HepG2 (cell line): ENCODE measurements around the gene ABCC1. TPM values are rescaled to one million over a fixed set of nuclear protein-coding genes. Genes with fewer than 3 reads are reported as not detected.

ENCODE experiments used
- EP300 ChIP-seq, 3 experiments: sonication (generic) in 1 of 3; formaldehyde crosslinking in 1 of 3; IDR thresholded peaks; 2 replicates each; pipeline versions ENCODE4 v1.5.1 to v1.6.1; 2011 to 2020; ENCODE audit warnings: low read depth in 2 of 3, low read length in 2 of 3, borderline replicate concordance in 1 of 3, improper control_type of control experiment in 1 of 3, mild to moderate bottlenecking in 1 of 3, missing genetic modification reagents in 1 of 3, moderate library complexity in 1 of 3
- ESRRA ChIP-seq: sonication (generic); formaldehyde crosslinking; IDR thresholded peaks from 2 replicates; pipeline ENCODE4 v1.5.1; 2020; ENCODE audit warnings: mild to moderate bottlenecking, low read depth, missing genetic modification reagents
- FOXA3 ChIP-seq: IDR thresholded peaks from 2 replicates; pipeline ENCODE4 v1.6.1; 2016; ENCODE audit warnings: missing genetic modification reagents, missing compliant biosample characterization
- HMGXB3 ChIP-seq: sonication (generic); formaldehyde crosslinking; IDR thresholded peaks from 2 replicates; pipeline ENCODE4 v1.4.0; 2020; ENCODE audit warnings: missing genetic modification reagents, borderline replicate concordance
- HNF4G ChIP-seq, 2 experiments: sonication (generic) in 1 of 2; formaldehyde crosslinking in 1 of 2; IDR thresholded peaks; 2 replicates each; pipeline versions ENCODE4 v1.4.0 to v1.6.1; 2011 to 2020; ENCODE audit warnings: borderline replicate concordance in 2 of 2, low read depth in 2 of 2, mild to moderate bottlenecking in 2 of 2, low read length in 1 of 2, missing genetic modification reagents in 1 of 2, moderate library complexity in 1 of 2
- IKZF5 ChIP-seq: IDR thresholded peaks from 2 replicates; pipeline ENCODE4 v1.6.1; 2018; ENCODE audit warnings: missing genetic modification reagents, mild to moderate bottlenecking, missing compliant biosample characterization
- KAT8 ChIP-seq: IDR thresholded peaks from 2 replicates; pipeline ENCODE4 v1.6.1; 2016; ENCODE audit warnings: missing genetic modification reagents, missing compliant biosample characterization
- KDM2A ChIP-seq: sonication (generic); formaldehyde crosslinking; IDR thresholded peaks from 2 replicates; pipeline ENCODE4 v1.4.0; 2020; ENCODE audit warnings: low read depth, missing genetic modification reagents, borderline replicate concordance
- LBX2 ChIP-seq: sonication (generic); formaldehyde crosslinking; IDR thresholded peaks from 2 replicates; pipeline ENCODE4 v1.5.0; 2020; ENCODE audit warnings: missing genetic modification reagents, mild to moderate bottlenecking, borderline replicate concordance
- NR0B2 ChIP-seq: sonication (generic); formaldehyde crosslinking; IDR thresholded peaks from 2 replicates; pipeline ENCODE4 v1.4.0; 2020; ENCODE audit warnings: mild to moderate bottlenecking, missing genetic modification reagents
- NR3C1 ChIP-seq: sonication (generic); formaldehyde crosslinking; IDR thresholded peaks from 2 replicates; pipeline ENCODE4 v1.4.0; 2020; ENCODE audit warnings: missing genetic modification reagents
- PAF1 ChIP-seq: IDR thresholded peaks from 2 replicates; pipeline ENCODE4 v1.6.1; 2016; ENCODE audit warnings: missing genetic modification reagents, missing compliant biosample characterization
- RXRB ChIP-seq: IDR thresholded peaks from 2 replicates; pipeline ENCODE4 v1.6.1; 2016; ENCODE audit warnings: borderline replicate concordance, missing genetic modification reagents, missing compliant biosample characterization
- SKI ChIP-seq: fragments of 450-650 bp; IDR thresholded peaks from one replicate; pipeline ENCODE4 v1.6.1; 2018; ENCODE audit warnings: mild to moderate bottlenecking; ENCODE audit not compliant: partially characterized antibody
- TFDP1 ChIP-seq: IDR thresholded peaks from 2 replicates; pipeline ENCODE4 v1.6.1; 2016; ENCODE audit warnings: missing compliant biosample characterization, missing genetic modification reagents, borderline replicate concordance
- ZBTB2 ChIP-seq: sonication (generic); formaldehyde crosslinking; IDR thresholded peaks from 2 replicates; pipeline ENCODE4 v1.8.0; 2022; ENCODE audit warnings: low read depth, missing genetic modification reagents
- ZNF230 ChIP-seq: sonication (generic); formaldehyde crosslinking; IDR thresholded peaks from 2 replicates; pipeline ENCODE4 v1.4.0; 2020; ENCODE audit warnings: mild to moderate bottlenecking, missing genetic modification reagents
- ZNF274 ChIP-seq: sonication (generic); formaldehyde crosslinking; IDR thresholded peaks from 2 replicates; pipeline ENCODE4 v1.5.1; 2020; ENCODE audit warnings: mild to moderate bottlenecking, missing genetic modification reagents
- ZNF709 ChIP-seq: sonication (generic); formaldehyde crosslinking; IDR thresholded peaks from 2 replicates; pipeline ENCODE4 v1.5.0; 2020; ENCODE audit warnings: mild to moderate bottlenecking, missing genetic modification reagents
- polyA plus RNA-seq, 8 experiments: library from polyadenylated mRNA; depleted of rRNA in 3 of 8; stranded (reverse) in 7 of 8; unstranded in 1 of 8; fragments of >200 nt; fragmentation: Illumina TruSeq in 4 of 8; extraction: Trizol in 4 of 8; gene quantifications; 2 replicates each; pipeline versions ENCODE4 v1.2.1 to v1.2.3, GENCODE V29; 2011 to 2016; ENCODE audit warnings: low read depth in 4 of 8, missing spikeins in 1 of 8, mixed read lengths in 1 of 8; ENCODE audit not compliant: insufficient read depth in 1 of 8
- total RNA-seq, 5 experiments: library from RNA; depleted of rRNA; stranded (reverse); fragments of >200 nt; fragmentation: Illumina TruSeq; extraction: Trizol; gene quantifications; 2 replicates each; pipeline ENCODE4 v1.2.3, GENCODE V29; 2016; ENCODE audit warnings: low read depth in 1 of 5

The ABCC1 gene
- total and polyA plus RNA-seq, 2 of the 13 experiments (the other 11 are each of a cell fraction or from before 2014, with no cell fraction given) = 13.0 to 30.6 TPM

- TF ChIP-seq FOXA3 (peak; percentile 52), ZNF274 (CRISPR knock-in tag) (no peak), RXRB (peak; percentile 76), ZNF230 (CRISPR knock-in tag) (no peak), IKZF5 (CRISPR knock-in tag) (peak; percentile 29; the same call in 1 of the 2 replicates), NR0B2 (CRISPR knock-in tag) (no peak), EP300 (IDR thresholded peaks at IDR 0.05; ENCODE audit: low read depth in 2 of 2, low read length in 2 of 2) (0 out of 4 replicates have a peak, but pooled peaks of 1 of the 2 experiments have one; percentile 11), EP300 (CRISPR knock-in tag; IDR thresholded peaks at IDR 0.05; ENCODE audit: borderline replicate concordance) (no peak), KDM2A (peak; percentile 58; the same call in 1 of the 2 replicates), PAF1 (no peak), KAT8 (CRISPR knock-in tag) (peak; percentile 33; the same call in 1 of the 2 replicates), LBX2 (CRISPR knock-in tag) (0 out of 2 replicates have a peak, but pooled peaks have one; percentile 47), ZBTB2 (CRISPR knock-in tag) (no peak), SKI (peak; percentile 84), ESRRA (CRISPR knock-in tag) (peak; percentile 96), HMGXB3 (CRISPR knock-in tag) (0 out of 2 replicates have a peak, but pooled peaks have one; percentile 10), NR3C1 (CRISPR knock-in tag) (no peak), TFDP1 (CRISPR knock-in tag) (0 out of 2 replicates have a peak, but pooled peaks have one; percentile 27), ZNF709 (CRISPR knock-in tag) (0 out of 2 replicates have a peak, but pooled peaks have one; percentile 40), HNF4G (IDR thresholded peaks at IDR 0.05; ENCODE audit: borderline replicate concordance, low read depth, low read length) (peak; percentile 11; the same call in 1 of the 2 replicates), HNF4G (CRISPR knock-in tag; IDR thresholded peaks at IDR 0.05; ENCODE audit: borderline replicate concordance, low read depth) (no peak)
Measured at GRCh38 chr16:15952265-15952711, 2.9 kb downstream of the ABCC1 start (continued).
